Measurements from ENCODE around the gene ADAMTS15. TPM values are rescaled to one million over a fixed set of nuclear protein-coding genes. Genes with fewer than 3 reads are reported as not detected.

ADAMTS15 gene
- total RNA-seq, 1 donor from 2014 or later, result 4.7 TPM

GRCh38 chr11:130464291-130464812 lies 15.9 kb downstream of the ADAMTS15 start:
- DNase-seq, result no peak

GRCh38 chr11:130465263-130465662 lies 16.8 kb downstream of the ADAMTS15 start:
- DNase-seq, result no peak

- DNase-seq, result no peak
These were observed 18.9 kb downstream of the ADAMTS15 start for GRCh38 chr11:130467116-130467900.

GRCh38 chr11:130469181-130469580 lies 20.7 kb downstream of the ADAMTS15 start:
- DNase-seq, result no peak

- no peak for DNase-seq
These were observed 22.6 kb downstream of the ADAMTS15 start for GRCh38 chr11:130470832-130471706.

- no peak for DNase-seq
These were observed 23.4 kb downstream of the ADAMTS15 start for GRCh38 chr11:130471731-130472433.

GRCh38 chr11:130472434-130472961 lies 24.1 kb downstream of the ADAMTS15 start:
- no peak for DNase-seq

- DNase-seq, result no peak
These were observed 24.8 kb downstream of the ADAMTS15 start for GRCh38 chr11:130473056-130473794.

- no peak for DNase-seq
These were observed 25.4 kb downstream of the ADAMTS15 start for GRCh38 chr11:130473795-130474377.

- DNase-seq, result no peak
These were observed 26.4 kb downstream of the ADAMTS15 start for GRCh38 chr11:130474637-130475400.

- DNase-seq, result no peak
These were observed 27.1 kb downstream of the ADAMTS15 start for GRCh38 chr11:130475426-130476053.

GRCh38 chr11:130476200-130476921 lies 27.9 kb downstream of the ADAMTS15 start:
- no peak for DNase-seq

- no peak for DNase-seq
These were observed 28.6 kb downstream of the ADAMTS15 start for GRCh38 chr11:130476922-130477491.

- no peak for DNase-seq
These were observed 29.2 kb downstream of the ADAMTS15 start for GRCh38 chr11:130477586-130478203.

- no peak for DNase-seq
These were observed 29.8 kb downstream of the ADAMTS15 start for GRCh38 chr11:130478204-130478701.

GRCh38 chr11:130478881-130479280 lies 30.4 kb downstream of the ADAMTS15 start:
- no peak for DNase-seq

GRCh38 chr11:130480186-130480585 lies 31.7 kb downstream of the ADAMTS15 start:
- DNase-seq, result no peak

GRCh38 chr11:130480711-130481140 lies 32.3 kb downstream of the ADAMTS15 start:
- no peak for DNase-seq

Measured in occipital lobe (tissue), 2 donors.